IPS-NIHi11 (cell line): ENCODE results near the gene KCNAB3.

Experiments
- DNase-seq: peaks from one replicate; pipeline ENCODE4 v3.0.0; 2012; ENCODE audit warnings: mixed read lengths, low spot score

Gene KCNAB3

GRCh38 chr17:7878234-7878633, 51.4 kb downstream of the KCNAB3 start:
- no peak for DNase-seq

- no peak for DNase-seq
Observed at GRCh38 chr17:7875804-7876370, 53.8 kb downstream of the KCNAB3 start.

- DNase-seq: no peak
Observed at GRCh38 chr17:7873051-7873450, 56.6 kb downstream of the KCNAB3 start.
